Hepatocyte (in vitro differentiated cells): ENCODE results near the gene PDE4D.

ENCODE experiments used
- CTCF ChIP-seq: fragments of 200-600 bp; sonication (generic); IDR thresholded peaks from 2 replicates; pipeline ENCODE4 v1.5.1; 2016; ENCODE audit warnings: antibody characterized with exemption, mild to moderate bottlenecking; ENCODE audit not compliant: poor library complexity
- EZH2 ChIP-seq: fragments of 200-600 bp; sonication (generic); IDR thresholded peaks from 2 replicates; pipeline ENCODE4 v1.6.1; 2016; ENCODE audit warnings: antibody characterized with exemption, mild to moderate bottlenecking, borderline replicate concordance
- EZH2phosphoT487 ChIP-seq: fragments of 200-600 bp; sonication (generic); IDR thresholded peaks from one replicate; pipeline ENCODE4 v1.6.1; 2018; ENCODE audit warnings: antibody characterized with exemption, mild to moderate bottlenecking, low read depth, moderate library complexity; ENCODE audit not compliant: unreplicated experiment, severe bottlenecking

- TF ChIP-seq CTCF, result no peak
- TF ChIP-seq EZH2, result no peak
- TF ChIP-seq EZH2phosphoT487, result no peak
Observed at GRCh38 chr5:59521476-59521875, 372.1 kb downstream of the PDE4D start.
